ENCODE measurements around the gene PLEKHM1.
"Not testable (repeated sequence)": the region's sequence is repeated elsewhere in the genome, so short reads cannot be mapped to it uniquely, and the experiment has no call there.

PLEKHM1 gene

DNA sequence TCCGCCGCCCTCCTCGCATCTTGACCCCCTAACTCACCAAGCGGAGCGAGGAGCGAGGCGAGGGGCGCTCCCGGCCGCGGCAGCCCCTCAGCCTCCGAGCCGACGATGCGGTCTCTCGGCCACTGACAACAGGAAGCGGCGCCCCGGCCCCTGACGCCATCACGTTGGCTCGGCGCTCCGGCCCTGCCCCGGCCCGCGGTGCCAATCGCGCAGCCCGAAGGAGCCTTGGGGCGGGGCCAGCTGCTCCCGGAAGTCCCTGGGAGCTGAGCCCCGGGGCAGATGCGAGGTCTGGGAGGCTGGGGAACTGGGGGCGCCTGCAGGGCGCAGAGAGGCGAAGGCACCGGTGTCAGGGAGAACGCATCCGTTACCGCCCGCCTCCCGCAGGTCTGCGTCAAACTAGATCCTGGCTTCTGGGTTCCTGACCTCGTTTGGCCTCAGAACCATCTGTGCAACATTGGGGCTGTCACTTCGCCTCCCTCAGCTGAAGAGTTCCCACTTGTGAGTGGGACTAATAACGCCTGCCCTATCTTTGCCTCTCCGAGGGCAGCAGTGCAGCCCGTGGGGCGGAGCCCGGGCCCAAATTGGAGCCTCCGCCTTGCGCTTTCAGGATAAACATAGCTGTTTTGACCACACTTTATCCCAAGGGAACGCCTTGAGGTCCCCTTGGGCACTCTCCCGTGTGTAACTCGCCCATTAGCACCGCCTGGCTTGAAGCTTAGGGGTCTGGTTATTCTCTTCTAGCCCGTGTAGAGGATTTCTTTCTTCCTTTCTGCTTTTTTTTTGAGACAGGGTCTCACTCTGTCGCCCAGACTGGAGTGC, at the start of gene PLEKHM1:
TSS of gene PLEKHM1 (minus strand) at position 107 of the 819 bp plus-strand sequence. CDS start 8,237 bp downstream, outside the sequence.
- DNase-seq, result peak; percentile 7

DNA sequence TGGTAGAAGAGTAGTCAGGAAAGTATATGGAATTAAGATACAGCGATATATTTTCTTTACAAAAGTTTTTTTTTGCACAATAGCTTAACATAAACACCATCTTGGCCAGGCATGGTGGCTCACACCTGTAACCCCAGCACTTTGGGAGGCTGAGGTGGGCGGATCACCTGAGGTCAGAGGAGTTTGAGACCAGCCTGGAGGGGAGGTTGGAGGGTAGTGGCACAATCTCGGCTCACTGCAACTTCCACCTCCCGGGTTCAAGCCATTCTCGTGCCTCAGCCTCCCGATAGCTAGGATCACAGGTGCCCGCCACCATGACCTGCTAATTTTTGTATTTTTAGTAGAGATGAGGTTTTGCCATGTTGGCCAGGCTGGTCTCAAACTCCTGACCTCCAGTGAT, 47.6 kb upstream of the PLEKHM1 start:
- DNase-seq, result not testable (repeated sequence)

DNA sequence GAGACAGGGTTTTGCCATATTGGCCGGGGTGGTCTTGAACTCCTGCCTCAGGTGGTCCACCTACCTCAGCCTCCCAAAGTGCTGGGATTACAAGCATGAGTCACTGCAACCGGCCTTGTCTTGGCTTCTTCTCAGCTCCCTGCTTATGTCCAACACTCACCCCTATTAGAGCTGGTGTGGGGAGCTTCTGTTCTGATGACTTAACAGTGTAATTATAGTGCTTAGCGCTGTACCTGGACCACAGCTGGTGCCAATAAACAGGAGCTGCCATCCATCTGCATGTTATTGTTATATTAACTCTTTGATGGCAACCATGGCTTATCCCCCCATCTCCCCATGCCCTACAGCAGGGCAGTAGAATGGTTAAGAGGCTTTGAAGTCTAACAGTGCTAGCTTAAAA, 15.6 kb upstream of the PLEKHM1 start:
- not testable (repeated sequence) for DNase-seq

DNA sequence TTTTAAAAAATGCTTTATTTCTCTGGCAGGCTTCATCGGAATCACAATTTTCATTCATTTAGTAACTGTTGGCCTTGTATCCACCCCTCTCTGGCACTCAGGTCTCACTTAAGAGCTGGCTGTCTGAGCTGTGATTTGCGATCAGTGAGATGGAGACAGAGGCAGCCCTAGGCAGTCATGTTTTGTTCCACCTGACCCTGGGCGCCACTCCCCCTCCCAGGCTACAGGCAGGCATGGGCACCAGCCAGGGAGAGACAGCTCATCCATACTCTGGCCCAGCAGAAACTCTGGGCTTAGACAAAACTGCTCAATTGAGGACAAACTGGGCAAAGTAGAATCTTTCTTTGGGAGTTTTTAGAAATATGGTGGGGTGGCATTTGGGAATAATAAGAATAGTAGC, 14.7 kb upstream of the PLEKHM1 start:
- DNase-seq, result not testable (repeated sequence)

DNA sequence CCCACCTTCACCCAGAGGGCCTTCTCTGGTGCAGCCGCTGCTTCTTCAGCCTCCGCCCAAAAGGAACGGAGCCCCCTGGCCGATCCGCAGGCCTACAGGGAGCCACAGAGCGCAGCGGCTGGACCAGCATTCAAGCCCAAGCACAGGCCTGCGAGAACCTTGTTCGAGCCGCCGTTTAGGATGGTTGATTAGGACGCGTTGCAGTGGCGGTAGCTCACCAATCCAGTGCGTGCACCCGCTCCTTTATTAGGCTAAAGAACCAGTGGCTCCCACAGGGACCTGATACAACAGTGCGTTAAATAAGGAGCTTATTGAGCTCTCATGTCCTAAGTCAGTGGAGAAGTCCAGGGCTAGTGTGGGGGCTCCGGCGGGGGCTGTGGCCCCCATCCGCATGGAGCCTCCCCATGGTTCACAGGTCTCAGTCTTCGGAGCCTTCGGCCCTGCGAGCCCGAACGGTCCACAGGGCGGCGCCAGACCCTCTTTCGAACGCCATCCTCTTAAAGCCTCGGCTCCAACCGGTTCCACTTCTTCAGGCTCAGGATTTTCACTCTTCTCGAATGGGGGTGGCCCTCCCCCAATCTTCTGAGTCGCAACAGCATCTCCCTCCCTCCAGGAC, 10.7 kb upstream of the PLEKHM1 start:
- not testable (repeated sequence) for DNase-seq

DNA sequence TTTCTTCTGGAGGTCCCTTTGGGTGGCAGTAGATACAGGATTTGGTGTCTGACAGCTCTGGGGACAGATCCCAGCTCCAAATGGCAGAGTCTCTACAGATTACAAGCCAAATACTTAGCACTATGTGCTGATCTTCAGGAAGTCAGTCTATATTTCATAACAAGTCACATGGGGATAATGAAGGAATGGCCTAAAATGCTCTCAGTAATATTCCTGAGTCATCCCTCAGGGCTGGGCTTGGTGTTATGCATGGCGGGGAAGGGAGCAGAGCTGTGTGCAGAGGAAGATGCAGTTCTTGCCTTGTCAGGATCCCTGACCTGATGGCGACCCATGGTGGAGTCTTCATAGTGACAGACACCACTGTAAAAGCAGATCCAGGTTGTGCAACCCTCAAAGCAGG, 10.0 kb upstream of the PLEKHM1 start:
- DNase-seq, result not testable (repeated sequence)

DNA sequence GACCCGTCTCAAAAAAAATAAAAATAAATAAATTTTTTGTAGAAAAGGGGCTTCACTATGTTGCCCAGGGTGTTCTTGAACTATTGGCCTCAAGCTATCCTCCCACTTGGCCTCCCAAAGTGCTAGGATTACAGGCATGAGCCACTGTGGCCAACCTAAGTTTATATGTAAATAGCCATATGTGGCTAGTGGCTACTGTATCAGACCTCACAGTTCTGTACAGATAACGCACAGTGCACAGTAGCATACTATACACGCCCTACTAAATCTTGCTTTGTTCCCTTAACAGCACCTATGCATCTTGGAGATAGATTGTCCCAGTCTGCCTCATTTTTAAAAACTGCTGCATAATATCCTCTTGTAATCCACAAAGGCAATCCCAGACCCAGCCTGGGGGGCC, 8.7 kb upstream of the PLEKHM1 start:
- DNase-seq, result not testable (repeated sequence)

DNA sequence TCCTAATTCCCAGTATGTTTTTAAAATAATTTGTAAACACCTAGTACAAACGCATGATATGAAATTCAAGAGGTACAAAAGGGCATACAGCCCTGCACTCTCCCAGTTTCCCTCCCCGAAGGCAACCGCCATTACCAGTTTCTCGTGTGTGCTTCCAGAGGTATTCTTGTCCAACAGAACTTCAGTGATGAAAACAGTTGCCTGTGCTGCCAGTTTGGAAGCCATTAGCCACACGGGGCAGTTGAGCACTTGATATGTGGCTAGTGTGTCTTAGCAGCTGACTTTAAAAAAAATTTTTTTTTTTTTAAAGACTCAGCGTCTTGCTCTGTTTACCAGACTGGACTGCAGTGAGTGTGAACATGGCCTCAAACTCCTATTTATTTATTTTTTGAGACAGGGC, 7.9 kb upstream of the PLEKHM1 start:
- not testable (repeated sequence) for DNase-seq

DNA sequence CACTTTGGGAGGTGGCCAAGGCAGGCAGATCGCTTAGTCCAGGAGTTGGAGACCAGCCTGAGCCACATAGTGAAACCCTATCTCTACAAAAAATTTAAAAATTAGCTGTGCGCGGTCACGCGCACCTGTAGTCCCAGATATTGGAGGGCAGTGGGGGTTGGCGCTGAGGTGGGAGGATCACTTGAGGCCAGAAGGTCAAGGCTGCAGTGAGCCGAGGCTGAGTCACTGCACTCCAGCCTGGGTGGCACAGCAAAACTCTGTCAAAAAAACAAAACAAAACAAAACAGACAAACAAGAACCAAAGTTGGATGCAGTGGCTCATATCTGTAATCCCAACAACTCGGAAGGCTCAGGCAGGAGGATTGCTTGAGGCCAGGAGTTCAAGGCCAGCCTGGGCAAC, 6.9 kb upstream of the PLEKHM1 start:
- DNase-seq, result not testable (repeated sequence)

DNA sequence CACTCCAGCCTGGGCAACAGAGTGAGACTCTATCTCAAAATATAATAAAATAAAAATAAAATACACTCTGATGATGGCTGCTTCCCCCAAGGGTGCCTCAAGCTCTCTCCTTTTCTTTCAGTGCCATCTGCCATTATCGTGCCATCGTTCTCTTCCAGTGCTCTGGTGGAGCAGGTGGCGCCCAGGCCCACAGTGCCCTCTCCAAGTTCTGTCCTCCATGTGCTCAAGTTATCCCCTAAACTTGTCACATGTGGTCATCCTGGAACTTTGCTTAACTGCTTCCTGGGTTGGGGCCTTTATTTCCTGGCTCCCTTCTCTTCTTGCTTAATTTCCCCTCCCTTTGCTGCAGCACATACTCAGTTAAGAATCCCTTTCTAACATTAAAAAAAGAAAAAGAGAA, 6.0 kb upstream of the PLEKHM1 start:
- not testable (repeated sequence) for DNase-seq

DNA sequence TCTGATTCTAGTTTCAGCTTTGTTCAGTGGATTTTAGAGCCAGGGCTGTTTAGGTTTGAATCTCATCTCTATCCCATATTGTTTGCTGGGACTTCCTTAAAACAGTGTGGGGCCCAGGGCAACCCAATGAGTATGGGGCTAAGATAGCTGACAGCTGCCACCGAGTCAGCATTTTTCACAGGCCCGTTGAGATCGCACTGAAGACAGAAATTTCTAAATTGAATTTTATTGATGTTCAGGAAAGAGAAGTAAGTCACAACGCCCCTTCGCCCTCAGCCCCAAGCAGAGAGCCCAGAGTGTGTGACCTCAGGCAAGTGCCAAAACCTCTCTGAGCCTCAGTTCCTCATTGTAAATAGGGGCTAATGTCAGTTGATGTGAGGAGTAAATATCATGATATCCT, 4.0 kb upstream of the PLEKHM1 start:
- not testable (repeated sequence) for DNase-seq

DNA sequence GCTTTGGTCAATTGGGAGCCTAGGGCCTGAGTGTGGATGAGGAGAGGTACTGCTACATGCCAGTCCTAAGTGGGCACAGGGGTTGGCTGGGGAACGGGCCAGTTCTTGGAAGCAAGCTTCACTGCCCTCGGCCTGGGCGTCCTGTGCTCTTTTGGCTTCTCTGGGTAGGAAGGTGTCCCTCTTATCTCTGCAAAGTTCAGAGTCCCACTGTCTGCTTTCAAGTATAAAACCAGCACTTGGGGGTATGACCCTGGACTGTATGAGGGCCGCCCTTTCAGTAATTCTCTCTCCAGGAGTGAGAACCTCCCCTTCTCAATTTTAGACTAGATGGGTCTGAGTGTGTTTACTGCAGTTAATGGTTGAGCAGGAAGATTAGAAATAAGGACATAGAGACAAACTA, 1.6 kb upstream of the PLEKHM1 start:
- DNase-seq, result not testable (repeated sequence)

DNA sequence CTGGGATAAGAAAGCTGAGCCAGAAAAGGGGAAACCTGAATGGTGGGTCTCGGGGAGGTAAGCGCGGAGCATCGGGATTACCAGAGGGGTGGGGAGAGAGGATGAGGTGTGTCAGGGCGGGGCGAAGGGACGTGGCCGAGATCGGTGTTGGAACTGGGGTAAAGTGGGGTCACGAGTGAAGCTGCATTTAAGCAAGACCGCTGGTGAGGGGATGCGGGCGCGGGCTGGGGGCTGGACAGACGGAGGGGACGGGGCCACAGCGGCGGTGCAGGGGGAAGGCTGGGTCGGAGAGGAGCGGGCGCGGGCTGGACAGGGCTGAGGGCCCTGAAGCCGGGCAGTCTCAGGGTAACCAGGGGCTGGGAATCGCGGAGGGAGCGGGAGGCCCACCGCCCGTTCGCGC, 323 bp downstream of the PLEKHM1 start:
- DNase-seq, result not testable (repeated sequence)

DNA sequence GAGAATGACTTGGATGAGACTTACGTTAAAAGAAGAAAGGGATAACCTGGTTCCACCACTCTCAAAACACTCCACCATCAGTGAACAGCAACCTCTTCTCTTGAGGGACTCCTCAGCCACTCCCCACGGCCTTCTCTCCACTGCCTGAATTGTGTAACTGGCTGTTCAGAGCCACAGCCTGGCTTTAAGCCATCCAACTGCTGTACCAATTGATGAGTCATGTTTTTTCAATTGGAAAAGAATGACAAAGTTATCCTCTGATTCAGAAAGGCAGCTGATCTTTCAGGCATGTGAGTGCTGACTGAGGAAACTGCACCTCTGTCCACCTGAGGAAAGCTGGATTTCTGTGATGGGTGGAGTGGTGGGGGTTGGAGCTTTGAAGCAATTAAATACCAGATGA, 2.8 kb downstream of the PLEKHM1 start:
- not testable (repeated sequence) for DNase-seq

DNA sequence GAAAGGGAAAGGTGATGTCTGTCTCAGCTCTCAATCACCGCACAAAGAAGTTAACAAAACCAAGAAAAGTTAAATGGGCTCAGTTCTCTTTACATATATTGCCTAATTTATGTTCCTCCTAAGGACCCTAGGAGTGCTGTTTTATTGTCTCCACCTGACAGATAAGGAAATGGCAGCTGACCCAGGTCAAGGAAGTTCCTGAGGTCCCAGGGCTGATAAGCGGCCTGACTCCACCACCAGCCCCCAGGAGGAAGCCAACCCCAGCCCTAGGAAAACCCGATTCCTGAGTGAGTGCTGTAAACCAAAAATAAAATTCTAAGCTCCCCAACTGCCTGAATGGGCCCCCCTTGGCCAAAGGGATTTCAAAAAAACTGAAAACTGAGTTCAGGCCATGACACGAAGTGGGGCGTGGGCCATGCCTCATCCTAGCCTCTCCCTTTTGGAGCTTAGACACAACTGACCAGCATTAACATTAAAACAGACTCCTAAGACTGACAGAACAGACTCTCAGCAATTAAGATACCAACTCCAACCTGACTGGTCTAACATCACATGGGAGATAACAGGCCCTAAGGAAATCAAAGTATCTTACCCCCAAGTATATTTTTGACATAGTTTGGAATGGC, 6.8 kb downstream of the PLEKHM1 start:
- DNase-seq, result not testable (repeated sequence)

DNA sequence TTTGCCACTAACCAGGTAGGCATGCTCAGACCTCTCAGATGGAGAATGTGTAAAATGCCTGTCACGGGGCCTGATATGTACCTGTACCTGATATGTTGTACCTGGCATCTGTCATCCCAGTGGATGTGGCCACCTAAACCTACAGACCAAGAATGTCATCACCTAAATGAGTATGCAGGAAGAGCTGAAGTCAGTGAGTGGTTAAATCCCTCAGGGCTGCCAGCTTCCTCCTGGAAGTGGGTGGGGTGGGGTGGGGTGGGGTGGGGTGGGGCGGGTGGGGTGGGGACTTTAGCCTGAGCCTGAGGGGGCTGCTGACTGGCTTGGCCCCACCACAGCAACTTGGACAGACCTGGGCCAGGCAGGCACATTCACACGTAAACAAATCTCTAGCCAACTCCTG, 7.3 kb downstream of the PLEKHM1 start:
- DNase-seq, result not testable (repeated sequence)

DNA sequence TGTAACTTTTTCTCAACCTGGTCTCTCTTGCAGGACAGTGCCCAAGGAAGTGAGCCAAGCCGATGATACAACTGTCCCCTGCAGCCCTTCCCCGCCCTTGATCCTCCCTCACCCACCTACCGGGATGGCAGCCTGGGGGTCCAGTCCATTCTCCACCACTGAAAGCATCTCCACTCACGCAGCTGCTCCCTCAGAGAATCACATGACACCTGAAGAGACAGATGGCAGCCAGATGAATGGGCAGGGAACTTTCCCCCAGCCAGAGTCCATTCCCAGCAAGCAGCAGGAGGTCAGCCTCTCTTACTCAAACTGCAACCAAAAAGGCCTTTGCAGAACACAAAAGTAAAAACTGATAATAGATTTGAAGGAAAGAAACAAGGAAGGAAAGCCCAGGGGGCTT, 8.2 kb downstream of the PLEKHM1 start:
- not testable (repeated sequence) for DNase-seq

DNA sequence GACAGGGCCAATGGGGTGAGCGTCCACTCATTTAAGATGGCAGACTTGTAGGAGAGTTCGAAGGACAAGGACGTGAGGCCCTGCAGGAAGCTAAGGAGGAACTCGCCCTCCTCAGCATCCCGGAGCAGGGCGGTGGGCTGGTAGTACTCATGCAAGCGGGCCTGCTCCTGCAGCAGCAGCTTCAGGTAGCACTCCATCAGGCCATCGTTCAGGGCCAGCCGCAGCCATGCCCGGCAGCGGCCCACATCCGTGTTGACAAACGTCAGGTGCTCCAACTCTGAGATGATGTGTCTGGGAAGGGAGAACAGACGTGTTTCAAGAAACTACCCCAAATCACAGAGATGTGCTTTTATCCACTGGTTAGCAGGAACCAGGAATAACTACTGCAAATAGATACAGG, 15.1 kb downstream of the PLEKHM1 start:
- DNase-seq, result not testable (repeated sequence)

DNA sequence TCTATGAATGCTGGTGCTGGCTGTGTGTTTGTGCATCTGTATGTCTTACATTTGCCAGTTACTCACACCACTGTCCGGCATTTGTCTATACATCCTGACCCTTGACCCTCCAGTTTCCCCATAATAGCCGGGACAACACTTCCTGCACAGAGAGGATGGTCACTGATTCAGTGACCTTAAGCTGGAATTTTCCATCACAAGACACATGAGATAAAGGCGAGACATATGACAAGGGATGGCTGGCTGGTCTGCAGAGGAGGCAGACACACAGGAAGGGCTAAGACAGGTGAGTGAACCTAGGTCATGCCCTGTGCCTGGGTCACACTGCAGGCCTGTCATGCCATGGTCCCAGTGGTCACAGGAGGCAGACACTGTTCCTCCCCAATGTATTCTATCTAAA, 18.3 kb downstream of the PLEKHM1 start:
- DNase-seq, result not testable (repeated sequence)

DNA sequence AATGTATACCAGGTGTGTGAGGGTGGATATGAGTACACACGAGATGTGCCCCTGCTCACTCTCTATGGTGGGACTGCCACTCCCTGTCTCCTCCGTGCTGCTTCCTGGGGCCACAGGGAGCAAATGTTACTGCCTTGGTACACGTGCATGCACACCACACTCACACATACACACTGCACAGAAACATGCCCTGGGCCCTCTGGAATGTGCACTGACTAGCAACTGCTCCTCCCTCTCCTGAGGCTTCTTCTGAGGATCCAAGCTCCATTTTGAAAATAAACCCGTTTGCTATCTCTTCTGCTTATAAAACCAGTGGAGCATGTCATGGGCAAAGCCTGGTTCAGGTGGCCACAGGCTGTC, 21.3 kb downstream of the PLEKHM1 start:
- DNase-seq, result not testable (repeated sequence)

DNA sequence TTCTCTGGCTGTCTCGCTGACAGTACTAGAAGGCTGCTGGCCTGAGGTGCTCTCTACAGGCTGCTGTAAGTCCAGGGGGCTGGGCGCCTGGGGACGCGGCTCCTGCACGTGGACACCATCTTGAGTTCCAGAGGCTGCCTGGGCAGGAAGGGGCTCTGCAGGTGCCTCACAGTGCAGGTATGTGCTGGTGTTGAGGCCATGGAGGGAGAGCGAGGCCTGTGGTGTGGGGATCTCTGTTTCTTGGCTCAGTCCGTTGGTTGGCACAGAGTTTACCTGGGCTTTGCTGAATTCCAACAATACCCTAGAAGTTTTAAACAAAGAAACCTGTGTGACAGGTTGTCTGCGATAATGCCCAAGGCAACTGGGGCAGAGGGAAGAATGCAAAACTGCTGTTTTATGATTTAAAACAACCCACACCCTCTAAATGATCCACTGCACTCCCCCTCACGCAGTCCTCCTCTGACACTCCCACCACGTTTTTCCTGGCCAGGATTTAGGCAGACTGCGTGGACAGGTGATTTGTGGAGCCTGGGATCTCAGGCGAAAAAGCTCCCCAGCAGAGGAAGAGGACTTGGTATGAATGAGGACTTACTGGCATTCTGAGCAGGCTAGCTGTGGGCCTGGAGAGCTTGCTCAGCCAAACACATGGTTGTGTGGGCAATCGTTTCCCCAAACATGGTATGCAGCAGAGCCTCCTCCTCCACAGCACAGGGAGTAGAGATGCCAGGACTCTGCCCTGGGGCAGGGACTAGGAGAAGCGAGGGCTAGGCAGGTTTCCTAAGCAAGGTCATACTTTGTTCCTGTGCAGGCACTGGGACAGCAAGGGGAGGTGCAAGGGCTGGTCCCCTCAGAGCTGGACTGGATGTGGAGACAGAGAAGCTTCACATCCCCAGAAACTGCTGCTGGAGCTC, 22.0 kb downstream of the PLEKHM1 start:
- not testable (repeated sequence) for DNase-seq

DNA sequence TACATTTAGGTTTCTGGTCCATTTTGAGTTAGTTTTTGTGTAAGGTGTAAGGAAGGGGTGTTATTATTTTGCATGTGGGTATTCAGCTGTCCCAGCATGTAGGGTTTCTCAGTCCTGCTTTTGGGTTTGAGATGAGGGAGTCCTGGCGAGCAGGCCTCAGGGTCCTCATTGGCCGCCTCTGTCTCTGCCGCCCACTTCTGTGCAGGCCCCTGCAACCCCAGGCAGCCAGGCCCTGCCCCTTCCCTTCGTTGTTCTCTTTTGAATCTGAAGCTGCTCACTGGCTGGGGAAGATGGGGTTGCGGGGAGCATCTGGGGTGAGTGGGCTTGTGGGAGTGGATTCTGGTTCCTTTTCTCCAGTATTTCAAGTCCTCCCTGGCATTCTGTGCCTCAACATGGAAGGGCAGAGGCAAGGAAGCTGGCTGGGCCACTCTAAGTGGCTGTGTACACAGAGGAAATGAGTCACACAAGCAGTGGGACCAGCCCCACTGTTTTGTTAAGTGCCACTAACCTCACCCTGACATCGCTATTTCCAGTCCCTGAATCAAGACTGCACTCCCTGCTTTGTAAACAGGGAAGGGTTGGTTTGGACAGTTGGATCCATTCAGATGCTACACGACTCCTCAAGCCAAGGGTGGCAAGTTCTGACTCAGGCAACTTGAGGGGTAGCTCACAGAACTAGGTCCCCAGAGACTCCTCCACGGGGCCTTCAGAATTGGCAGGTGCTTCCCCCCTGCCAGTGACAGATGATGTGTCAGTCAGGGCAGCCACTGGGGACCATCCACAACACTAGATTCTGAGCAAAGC, 28.8 kb downstream of the PLEKHM1 start:
- DNase-seq, result not testable (repeated sequence)

Data from cortex of kidney (tissue), 1 donor.